Effector CD8-positive, alpha-beta T cell (primary cell): ENCODE data around the gene C2CD3.

ENCODE experiments used
- DNase-seq: peaks from one replicate; lab custom pipeline; 2025; lab: John Stamatoyannopoulos, UW

Gene C2CD3

DNA sequence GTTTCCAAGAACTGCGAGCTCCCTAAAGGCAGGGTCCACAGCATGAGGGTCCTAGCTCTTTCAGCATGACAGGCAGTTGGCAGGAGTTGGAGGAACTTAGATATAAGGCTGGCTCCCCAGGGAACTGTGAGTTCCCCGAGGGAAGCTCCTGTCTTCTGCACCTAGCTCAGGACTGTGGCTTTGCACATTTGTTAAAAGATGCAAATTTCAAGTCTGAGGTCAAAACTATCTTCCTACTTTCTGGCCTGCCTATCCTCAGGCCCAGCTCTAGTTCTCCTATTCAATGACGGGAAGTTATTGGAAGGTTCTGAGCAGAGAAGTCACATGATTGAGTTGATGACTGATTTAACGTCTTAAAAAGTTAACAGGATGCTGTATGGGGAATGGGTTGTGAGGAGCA, 150.3 kb downstream of the C2CD3 start:
- DNase-seq: no peak

GRCh38 chr11:74019860-74020259, 150.9 kb downstream of the C2CD3 start:
- DNase-seq: no peak

DNA sequence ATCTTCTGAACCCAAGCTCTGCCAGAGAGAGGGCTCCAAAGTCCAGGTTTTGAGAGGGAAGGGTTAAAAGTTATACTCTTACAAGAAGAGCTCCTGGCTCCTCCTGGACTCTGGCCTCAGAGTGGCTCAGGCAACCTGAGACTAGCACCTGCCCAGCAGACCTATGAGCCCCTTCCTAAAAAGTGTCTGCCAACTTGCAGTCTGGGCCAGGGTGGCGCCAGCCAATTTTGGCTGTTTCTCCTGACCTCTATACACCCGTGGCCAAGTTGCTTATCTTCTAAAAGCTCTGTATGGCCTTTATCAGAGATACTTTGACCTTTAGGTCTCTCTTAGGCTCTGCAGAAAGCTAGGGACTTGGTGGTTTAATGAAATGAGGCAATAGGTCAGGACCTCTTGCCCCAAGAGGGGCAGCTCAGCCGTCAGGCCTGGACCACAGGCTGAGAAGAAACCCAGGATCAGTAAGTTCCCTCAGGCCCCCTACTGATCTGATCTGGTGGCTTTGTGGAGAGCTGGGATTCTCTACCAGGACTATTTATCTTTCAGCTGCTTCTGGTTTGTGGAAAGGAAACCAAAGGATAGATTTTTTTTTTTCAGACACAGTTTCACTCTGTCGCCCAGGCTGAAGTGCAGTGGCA, 151.6 kb downstream of the C2CD3 start:
- no peak for DNase-seq

DNA sequence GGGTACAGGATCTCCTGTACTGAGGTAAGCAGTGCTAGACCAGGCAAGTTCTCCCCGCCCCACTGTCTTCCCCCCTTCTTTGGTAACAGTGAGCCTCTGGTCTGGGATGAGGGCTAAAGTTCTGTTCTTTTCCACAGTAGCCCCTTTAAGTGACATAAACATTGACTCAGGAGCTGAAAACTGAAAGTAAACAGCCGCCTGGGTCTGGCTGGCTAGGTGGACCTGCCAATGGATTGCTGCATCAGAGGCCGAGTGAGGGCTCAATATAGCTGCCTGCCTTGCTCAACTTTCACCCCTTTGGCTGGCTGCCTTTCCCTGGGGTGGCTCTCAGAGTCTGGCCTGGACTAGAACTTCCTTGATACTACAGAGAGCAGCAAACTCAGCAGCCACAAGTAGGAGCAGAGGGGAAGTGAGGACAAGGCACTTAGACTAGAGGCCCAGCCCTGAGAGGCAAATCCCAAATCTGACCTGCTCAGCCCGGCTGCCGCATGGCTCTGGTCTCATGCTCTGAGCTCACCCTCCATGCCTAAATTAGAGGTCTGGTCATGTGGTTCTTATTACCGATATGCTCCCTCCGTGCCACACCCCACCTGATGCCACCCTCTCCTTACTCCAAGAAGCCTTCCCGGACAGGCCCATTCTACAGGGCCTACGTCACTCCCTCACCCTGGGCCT, 152.3 kb downstream of the C2CD3 start:
- no peak for DNase-seq

- DNase-seq: no peak
These were observed 153.2 kb downstream of the C2CD3 start for GRCh38 chr11:74017631-74018030.

- DNase-seq: no peak
These were observed 154.7 kb downstream of the C2CD3 start for GRCh38 chr11:74015919-74016684.

DNA sequence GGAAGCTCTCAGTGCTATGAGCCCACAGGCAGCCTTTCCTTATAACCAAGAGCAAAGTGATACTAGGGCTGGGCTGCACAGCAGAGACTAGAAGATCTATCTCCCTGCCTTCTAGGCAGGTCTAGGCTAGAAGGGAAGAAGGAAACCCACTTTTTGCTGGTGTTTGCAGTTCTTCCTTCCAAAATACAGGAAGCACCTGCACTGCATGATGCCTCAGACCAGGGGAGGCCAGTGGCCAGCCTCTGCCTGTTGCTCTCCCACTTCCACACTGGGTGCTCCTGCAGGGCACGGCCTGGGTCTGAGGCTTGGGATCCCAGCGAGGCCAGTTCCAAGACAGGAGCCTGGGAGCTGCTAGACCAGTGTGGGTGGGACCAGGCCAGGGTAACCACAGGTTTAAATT, 155.9 kb downstream of the C2CD3 start:
- no peak for DNase-seq

GRCh38 chr11:74013141-74013540, 157.7 kb downstream of the C2CD3 start:
- no peak for DNase-seq

DNA sequence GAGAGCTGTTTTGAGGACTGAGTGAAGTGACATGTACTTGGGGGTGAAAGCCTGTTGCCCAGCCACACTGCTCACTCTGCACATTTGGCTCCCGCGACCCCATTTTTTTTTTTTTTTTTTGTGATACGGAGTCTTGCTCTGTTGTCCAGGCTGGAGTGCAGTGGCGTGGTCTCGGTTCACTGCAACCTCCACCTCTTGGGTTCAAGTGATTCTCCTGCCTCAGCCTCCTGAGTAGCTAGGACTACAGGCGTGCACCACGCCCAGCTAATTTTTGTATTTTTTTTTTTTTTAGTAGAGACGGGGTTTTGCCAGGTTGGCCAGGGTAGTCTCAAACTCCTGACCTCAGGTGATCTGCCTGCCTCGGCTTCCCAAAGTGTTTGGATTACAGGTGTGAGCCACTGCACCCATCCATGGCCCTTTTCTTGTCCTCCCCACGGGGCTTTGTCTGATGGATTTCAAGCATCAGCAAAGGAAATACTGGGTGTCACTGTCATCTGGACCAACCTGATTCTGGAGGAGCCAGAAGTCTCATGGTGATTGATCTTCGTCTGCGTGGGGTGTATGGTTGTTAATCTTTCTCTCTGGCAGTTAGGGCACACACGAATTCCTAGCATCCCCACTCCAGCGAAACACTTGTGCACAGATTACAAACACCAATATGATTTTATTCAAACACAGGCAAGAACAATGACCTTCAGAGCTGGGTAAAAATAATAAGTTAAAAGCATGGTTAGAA, 158.6 kb downstream of the C2CD3 start:
- DNase-seq: no peak

GRCh38 chr11:74011360-74012073, 159.3 kb downstream of the C2CD3 start:
- no peak for DNase-seq

GRCh38 chr11:74010306-74011300, 160.2 kb downstream of the C2CD3 start:
- DNase-seq: no peak

GRCh38 chr11:74009675-74010305, 161.0 kb downstream of the C2CD3 start:
- DNase-seq: no peak

DNA sequence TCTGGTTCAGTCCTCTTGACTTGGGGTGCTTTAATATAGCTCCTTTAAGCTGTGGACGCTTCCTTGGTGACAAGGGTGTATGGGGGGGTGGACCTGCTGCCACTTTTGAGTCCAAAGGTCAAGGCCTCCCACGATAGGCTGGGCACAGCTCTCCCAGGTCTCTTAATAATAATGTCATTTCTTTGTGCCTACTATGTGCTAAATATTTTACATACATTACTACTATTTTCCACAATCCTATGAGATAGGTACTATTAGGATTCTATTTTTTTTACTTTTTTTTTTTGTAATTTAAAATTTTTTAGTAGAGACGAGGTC, 161.6 kb downstream of the C2CD3 start:
- no peak for DNase-seq

GRCh38 chr11:74008373-74009229, 162.2 kb downstream of the C2CD3 start, which contains the start of gene UCP3:
Gene UCP3 (minus strand): TSS chr11:74009085. CDS start chr11:74007042, 2,043 bp downstream.
- no peak for DNase-seq

DNA sequence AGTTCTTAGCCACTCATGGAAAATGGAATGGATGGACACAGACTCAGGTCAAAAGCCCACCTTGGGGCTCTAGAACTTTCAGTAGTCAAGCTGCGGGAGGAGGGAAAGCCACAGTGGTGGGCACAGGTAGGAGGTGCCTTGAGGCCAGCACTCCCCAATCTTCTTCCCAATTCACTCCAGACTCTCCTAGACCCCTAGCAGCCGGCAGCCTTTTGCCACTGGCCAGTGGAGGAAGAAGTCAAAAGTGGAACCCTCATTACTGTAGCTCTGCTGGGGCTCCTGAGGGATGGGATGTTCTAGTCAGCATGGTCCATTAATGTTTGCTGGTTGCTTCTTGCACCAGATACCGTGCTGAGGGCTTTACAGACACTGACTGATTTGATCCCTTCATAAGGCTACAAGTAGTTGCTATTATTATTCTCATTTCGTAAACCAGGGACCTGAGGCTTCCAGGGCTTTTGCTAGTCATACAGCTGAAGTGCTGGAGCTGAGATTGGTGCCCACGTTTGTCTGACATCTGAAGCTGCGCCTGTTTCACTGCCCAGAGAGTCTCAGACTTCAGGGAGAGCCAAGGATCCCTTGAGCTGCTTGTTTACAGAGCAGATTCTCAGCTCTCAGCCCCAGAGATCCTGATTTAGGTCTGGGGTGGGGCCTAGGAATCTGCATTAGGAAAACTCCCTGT, 163.0 kb downstream of the C2CD3 start:
- no peak for DNase-seq

DNA sequence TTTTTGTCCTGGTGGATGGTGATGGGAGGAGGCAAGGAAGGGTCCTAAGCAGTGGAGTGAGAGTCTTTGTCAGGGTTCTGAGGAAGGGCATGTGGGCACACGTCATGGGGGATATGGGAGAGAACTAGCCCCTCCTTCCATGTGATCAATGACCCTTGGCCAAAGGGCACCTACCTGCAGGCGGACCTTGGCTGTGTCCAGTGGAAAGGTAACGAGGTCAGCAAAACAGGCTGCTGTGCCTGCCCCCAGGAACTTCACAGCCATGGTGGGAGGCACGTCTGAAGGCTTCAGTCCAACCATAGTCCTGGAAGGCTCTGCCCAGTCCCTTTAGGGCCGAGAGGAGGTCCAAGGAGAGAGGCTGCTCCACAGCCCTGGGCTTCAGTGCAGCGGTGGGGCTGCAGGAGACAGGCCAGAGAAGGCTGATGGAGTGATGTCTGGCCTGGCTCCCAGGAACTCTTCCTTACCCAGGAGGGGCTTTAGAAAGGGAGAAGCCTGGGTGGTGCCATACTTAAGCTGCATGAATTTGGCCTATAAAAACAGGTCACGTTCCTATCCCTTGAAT, 164.0 kb downstream of the C2CD3 start:
- DNase-seq: no peak

GRCh38 chr11:74005721-74006517, 164.9 kb downstream of the C2CD3 start:
- DNase-seq: no peak
